Activated T-helper 17 cell treated with anti-CD3 and anti-CD28 coated beads, Interleukin-2, amount 50 U/mL, for 72 hours (primary cell): ENCODE data around the gene TLCD3B. TPM values are rescaled to one million over a fixed set of nuclear protein-coding genes. Genes with fewer than 3 reads are reported as not detected.

Experiments used
- ATAC-seq: fragments of 150-1000 bp; cut with Tn5 transposase; replicated peaks from 2 replicates; pipeline ENCODE4 v1.10.0; 2021; ENCODE audit warnings: mild to moderate bottlenecking, moderate library complexity
- H3K27ac Mint-ChIP-seq: one replicate; pipeline ENCODE4 v1.8.0; 2022; ENCODE audit warnings: mixed read lengths
- H3K27me3 Mint-ChIP-seq: one replicate; pipeline ENCODE4 v1.8.0; 2022; ENCODE audit warnings: mixed read lengths
- H3K36me3 Mint-ChIP-seq: one replicate; pipeline ENCODE4 v1.8.0; 2022; ENCODE audit warnings: low read depth, mild to moderate bottlenecking, mixed read lengths
- H3K4me1 Mint-ChIP-seq: one replicate; pipeline ENCODE4 v1.8.0; 2022; ENCODE audit warnings: mixed read lengths
- H3K4me3 Mint-ChIP-seq: one replicate; pipeline ENCODE4 v1.8.0; 2022; ENCODE audit warnings: mild to moderate bottlenecking, mixed read lengths
- H3K9me3 Mint-ChIP-seq: one replicate; pipeline ENCODE4 v1.8.0; 2022; ENCODE audit warnings: mixed read lengths
- total RNA-seq, 2 donors: library from RNA; stranded (reverse); gene quantifications; one replicate each; pipeline ENCODE4 v1.2.3, GENCODE V29; 2022

The TLCD3B gene
- total RNA-seq, 2 donors from 2014 or later = 1.9 to 7.4 TPM

GRCh38 chr16:29995911-29996765 is 34.9 kb downstream of the TLCD3B start, which contains the start of gene INO80E:
Gene INO80E, plus strand, starts transcription at chr16:29996241. Its CDS starts 70 bp downstream, at chr16:29996311.
- ATAC-seq = peak; percentile 99
- Mint-ChIP-seq H3K36me3 (peaks cover 80% of the 10 kb centered on the region), H3K27me3 (no peaks in the 10 kb centered on the region)

DNA sequence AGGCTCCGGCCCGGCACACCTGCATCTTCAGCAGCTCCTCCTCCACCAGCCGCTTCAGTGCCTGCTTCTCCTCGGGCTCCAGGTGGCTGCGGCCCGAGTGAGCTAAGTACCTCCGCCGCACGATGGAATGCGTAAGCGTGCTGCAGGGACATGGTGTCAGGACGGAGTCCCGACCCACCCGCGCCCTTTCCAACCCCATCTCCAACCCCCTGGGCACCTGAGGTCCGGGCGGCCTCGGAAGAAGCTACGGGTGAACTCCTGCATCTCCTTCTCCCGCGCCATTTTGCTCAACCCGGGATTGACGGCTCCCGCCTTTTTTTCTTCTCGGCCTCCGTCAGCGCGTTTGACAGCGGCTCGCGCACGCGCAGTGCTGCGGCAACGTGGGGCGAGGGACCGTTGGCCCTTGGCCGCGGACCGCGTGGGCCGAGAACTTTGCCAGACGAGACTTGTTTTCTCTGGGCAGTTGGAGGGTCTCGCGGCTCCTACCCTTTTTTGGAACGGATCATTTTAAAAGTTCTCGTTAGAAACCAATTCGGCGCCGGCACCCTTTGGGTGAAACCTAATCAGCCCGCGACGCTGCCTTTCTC is 35.7 kb downstream of the TLCD3B start, which contains the start of gene HIRIP3:
HIRIP3 (minus strand) TSS at position 294 of the 587 bp plus-strand sequence; CDS start at position 282, 12 bp downstream.
- H3K4me1 Mint-ChIP-seq = peaks cover 24% of the 10 kb centered on the region
- peak; percentile 69 for ATAC-seq
- H3K27me3 Mint-ChIP-seq = no peaks in the 10 kb centered on the region
- H3K27ac Mint-ChIP-seq = peak within 1 kb of the TSS; percentile 95
- no peaks in the 10 kb centered on the region for H3K9me3 Mint-ChIP-seq
- H3K36me3 Mint-ChIP-seq = peaks cover 81% of the 10 kb centered on the region
- peak within 1 kb of the TSS; percentile 97 for H3K4me3 Mint-ChIP-seq

More at GRCh38 chr16:29995911-29996765, 34.9 kb downstream of the TLCD3B start, which contains the start of gene INO80E:
- H3K27ac Mint-ChIP-seq = peak within 1 kb of the TSS; percentile 95
- H3K4me3 Mint-ChIP-seq = peak within 1 kb of the TSS; percentile 97
- peaks cover 24% of the 10 kb centered on the region for H3K4me1 Mint-ChIP-seq
- H3K9me3 Mint-ChIP-seq = no peaks in the 10 kb centered on the region

GRCh38 chr16:29994600-29995323 is 36.3 kb downstream of the TLCD3B start:
- no peaks in the 10 kb centered on the region for H3K27me3 Mint-ChIP-seq

DNA sequence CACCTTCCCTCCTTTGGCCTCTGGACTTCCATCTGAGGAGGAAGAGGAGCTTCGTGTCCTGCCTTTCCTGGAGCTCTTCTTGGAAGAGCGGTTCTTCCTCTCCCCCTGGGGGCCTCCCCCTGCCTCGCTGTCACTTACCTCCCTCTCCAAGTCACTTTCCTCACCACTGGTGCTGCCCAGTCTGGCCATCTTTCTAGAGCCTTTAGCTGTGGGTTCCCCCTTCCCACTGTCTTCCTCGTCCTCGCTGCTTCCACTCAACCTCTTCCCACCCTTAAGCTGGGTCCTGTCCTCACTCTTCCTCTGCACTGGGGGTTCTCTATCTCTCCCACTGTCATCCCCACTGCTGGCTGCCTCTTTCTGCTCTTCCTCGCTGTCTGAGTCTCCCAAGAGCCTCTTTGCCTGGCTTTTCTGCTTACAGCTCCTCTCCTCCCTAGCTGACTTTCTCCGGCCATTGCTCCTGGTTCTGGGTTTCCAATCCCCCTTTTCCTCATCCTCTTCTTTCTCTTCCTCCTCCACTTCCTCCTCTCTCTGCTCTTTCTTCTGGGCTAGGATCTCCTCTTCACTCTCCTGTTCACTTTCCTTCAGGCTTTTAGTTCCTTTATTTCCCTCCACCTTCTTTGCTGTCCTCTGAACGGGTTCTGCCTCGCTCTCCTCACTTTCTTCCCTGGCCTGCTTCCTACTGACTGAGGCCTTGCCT is 37.0 kb downstream of the TLCD3B start:
- Mint-ChIP-seq H3K27ac (peak overlapping the region; percentile 95), H3K36me3 (peaks cover 81% of the 10 kb centered on the region), H3K4me3 (peak overlapping the region; percentile 97), H3K9me3 (no peaks in the 10 kb centered on the region), H3K27me3 (no peaks in the 10 kb centered on the region), H3K4me1 (peaks cover 16% of the 10 kb centered on the region)
- ATAC-seq = no peak

More at GRCh38 chr16:29994600-29995323, 36.3 kb downstream of the TLCD3B start:
- H3K4me1 Mint-ChIP-seq = peaks cover 24% of the 10 kb centered on the region
- H3K27ac Mint-ChIP-seq = peak overlapping the region; percentile 95
- H3K36me3 Mint-ChIP-seq = peaks cover 81% of the 10 kb centered on the region
- H3K4me3 Mint-ChIP-seq = peak overlapping the region; percentile 97
- no peaks in the 10 kb centered on the region for H3K9me3 Mint-ChIP-seq
- peak; percentile 38 for ATAC-seq

- peaks cover 81% of the 10 kb centered on the region for H3K36me3 Mint-ChIP-seq
These were observed 37.7 kb downstream of the TLCD3B start for GRCh38 chr16:29993191-29993902.

DNA sequence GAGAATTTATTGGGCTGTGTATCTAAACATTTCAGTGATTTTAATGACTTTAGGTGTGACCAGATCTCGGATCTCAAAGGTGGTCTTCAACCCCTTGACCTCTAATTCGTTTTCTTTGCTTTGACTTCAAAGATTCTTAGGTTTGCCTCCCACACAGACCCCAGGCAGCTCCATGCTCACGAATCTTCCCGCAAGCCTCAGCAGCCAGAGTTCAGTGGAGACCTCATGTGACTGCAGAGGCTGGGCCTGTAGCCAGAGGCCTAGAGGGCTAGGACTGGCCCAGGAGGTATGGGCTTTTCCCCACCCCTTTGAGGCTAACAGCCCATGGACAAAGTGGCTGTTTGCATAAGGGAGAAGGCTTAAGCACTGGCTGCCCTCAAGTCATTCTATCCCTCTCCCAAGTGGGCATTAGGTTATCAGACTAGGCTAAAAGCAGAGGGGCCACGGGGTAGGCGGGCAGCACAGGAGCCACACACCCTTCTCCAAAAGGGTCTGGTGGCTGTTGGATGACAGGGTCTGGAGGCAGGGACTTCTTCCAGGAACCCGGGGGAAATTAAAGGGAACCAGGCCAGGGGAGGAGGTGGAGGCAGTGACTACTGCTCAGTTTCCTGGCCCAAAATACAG is 38.6 kb downstream of the TLCD3B start:
- H3K27ac Mint-ChIP-seq = no peak overlapping the region
- H3K36me3 Mint-ChIP-seq = peaks cover 79% of the 10 kb centered on the region
- peaks cover 15% of the 10 kb centered on the region for H3K4me1 Mint-ChIP-seq
- no peak for ATAC-seq
- H3K27me3 Mint-ChIP-seq = no peaks in the 10 kb centered on the region
- H3K9me3 Mint-ChIP-seq = no peaks in the 10 kb centered on the region
- H3K4me3 Mint-ChIP-seq = no peak overlapping the region

More at GRCh38 chr16:29993191-29993902, 37.7 kb downstream of the TLCD3B start:
- Mint-ChIP-seq H3K4me1 (peaks cover 15% of the 10 kb centered on the region), H3K27me3 (no peaks in the 10 kb centered on the region), H3K9me3 (no peaks in the 10 kb centered on the region), H3K27ac (peak overlapping the region; percentile 95), H3K4me3 (peak overlapping the region; percentile 97)
- no peak for ATAC-seq

GRCh38 chr16:29991571-29991904 is 39.5 kb downstream of the TLCD3B start:
- no peak for ATAC-seq
- peaks cover 10% of the 10 kb centered on the region for H3K4me1 Mint-ChIP-seq
- no peaks in the 10 kb centered on the region for H3K27me3 Mint-ChIP-seq
- no peak overlapping the region for H3K4me3 Mint-ChIP-seq
- H3K36me3 Mint-ChIP-seq = peaks cover 74% of the 10 kb centered on the region
- H3K27ac Mint-ChIP-seq = no peak overlapping the region
- no peaks in the 10 kb centered on the region for H3K9me3 Mint-ChIP-seq

GRCh38 chr16:29990883-29991570 is 40.0 kb downstream of the TLCD3B start:
- Mint-ChIP-seq H3K27ac (no peak overlapping the region), H3K36me3 (peaks cover 74% of the 10 kb centered on the region), H3K4me1 (peaks cover 10% of the 10 kb centered on the region), H3K27me3 (no peaks in the 10 kb centered on the region), H3K9me3 (no peaks in the 10 kb centered on the region), H3K4me3 (no peak overlapping the region)
- ATAC-seq = no peak

DNA sequence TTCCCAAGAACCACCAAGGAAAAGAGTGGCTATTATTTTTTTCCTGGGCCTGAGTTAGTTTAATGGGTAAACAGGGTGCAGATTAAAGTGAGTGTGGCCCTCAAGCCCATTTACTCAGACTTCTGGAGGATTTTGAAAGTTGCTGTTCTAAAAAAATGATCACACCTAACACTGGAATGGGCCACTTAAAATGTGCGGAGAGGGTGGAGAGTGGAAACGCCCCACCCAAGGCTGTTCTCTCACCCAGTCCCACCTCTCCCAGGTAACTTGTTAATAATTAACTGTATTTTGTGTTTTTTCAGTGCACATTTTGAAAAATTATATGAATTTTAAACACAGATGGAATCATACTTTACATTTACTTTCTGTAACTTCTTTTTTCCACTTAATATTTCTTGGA is 41.0 kb downstream of the TLCD3B start:
- H3K4me1 Mint-ChIP-seq = peaks cover 10% of the 10 kb centered on the region
- no peak overlapping the region for H3K27ac Mint-ChIP-seq
- no peak overlapping the region for H3K4me3 Mint-ChIP-seq
- ATAC-seq = no peak
- H3K9me3 Mint-ChIP-seq = no peaks in the 10 kb centered on the region
- H3K36me3 Mint-ChIP-seq = peaks cover 74% of the 10 kb centered on the region
- H3K27me3 Mint-ChIP-seq = no peaks in the 10 kb centered on the region

DNA sequence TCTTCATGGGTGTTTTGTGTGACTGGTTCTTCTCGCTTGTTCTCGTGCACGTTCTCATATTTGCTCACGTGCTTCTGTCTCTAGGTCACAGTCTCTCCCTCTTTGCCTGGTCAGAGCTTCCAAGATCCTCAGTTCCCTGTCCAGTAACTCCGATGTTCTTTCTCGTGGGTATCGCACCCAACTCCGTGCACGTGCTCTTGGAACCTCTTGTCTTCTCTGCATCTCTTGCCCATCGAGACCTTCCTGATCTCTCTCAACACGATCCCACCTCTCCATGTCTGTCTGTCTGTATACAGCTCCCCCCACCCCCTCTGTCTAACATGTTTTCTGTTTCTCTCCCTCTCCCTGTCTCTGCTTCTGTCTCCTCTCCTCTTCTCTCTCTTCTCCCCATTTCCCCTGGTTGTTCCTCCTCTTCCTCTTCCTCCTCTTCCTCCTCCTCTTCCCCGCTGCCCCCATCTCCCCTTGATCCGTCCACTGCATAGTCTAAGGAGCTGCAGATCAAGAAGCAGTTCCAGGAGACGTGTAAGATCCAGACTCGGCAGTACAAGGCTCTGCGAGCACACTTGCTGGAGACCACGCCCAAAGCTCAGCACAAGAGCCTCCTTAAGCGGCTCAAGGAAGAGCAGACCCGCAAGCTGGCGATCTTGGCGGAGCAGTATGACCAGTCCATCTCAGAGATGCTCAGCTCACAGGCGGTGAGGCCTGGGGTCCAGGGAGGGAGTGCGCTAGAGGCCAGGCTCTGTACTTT is 41.8 kb downstream of the TLCD3B start:
- no peak for ATAC-seq
- Mint-ChIP-seq H3K9me3 (no peaks in the 10 kb centered on the region), H3K4me3 (no peak overlapping the region), H3K36me3 (peaks cover 77% of the 10 kb centered on the region), H3K27ac (no peak overlapping the region), H3K4me1 (peaks cover 6% of the 10 kb centered on the region), H3K27me3 (no peaks in the 10 kb centered on the region)

DNA sequence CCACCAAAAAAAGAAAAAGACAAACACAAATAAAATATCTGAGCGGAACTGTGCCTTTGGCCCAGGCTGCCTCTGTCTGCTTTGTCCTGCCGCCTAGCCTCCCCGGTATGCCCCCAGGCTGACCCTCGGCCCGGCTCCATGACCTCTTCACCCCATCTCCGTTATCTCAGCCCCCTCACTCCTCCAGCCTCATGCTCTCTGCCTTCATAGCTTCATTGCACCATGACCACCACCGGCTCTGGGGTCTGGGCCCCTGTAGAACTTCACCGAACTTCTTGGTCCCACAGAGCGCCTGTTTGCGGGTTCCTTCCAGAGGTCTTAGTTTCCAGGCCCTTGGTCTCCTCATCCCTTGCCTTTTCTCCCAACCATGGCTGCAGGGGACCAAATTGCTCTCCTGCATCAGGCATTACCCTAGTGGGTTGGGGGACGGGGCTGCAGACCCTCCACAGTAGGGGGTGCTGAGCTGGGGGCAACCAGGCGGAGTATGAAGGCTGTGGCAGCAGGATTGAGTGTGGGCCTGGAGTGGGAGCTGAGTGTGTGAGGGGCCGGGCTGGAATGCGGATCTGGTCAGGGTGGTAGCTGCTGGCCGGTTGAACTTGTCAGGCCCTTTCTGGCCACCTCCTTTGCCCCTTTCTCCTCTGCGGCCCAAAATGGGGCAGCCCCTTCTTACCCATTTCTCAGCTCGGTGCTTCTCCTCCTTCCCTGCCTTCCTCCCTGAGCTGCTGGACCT is 42.6 kb downstream of the TLCD3B start:
- no peaks in the 10 kb centered on the region for H3K27me3 Mint-ChIP-seq
- ATAC-seq = no peak
- no peaks in the 10 kb centered on the region for H3K4me1 Mint-ChIP-seq
- no peaks in the 10 kb centered on the region for H3K9me3 Mint-ChIP-seq
- H3K4me3 Mint-ChIP-seq = no peak overlapping the region
- H3K36me3 Mint-ChIP-seq = peaks cover 77% of the 10 kb centered on the region
- H3K27ac Mint-ChIP-seq = no peak overlapping the region
